Measurements from ENCODE around the gene PLCH1.

DNA sequence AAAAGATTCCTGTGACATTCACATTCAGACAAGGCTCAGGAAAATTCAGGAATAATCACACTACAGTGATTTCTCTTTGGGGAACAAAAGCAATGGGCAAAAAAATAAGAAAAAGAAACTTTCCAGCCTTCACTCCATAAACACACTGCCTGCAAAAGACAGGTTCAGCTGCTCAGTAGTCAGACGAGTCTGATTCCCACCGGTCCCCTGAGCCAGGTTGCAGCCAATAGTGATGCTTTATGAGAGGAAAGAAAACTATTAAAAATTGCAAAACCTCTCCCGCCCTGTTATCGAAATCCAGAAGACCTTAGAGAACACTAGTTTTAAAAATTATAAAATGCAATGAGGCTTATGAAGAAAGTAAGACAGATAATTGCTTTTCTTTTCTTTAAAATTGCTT lies 8.5 kb downstream of the PLCH1 start:
- TF ChIP-seq, protein P1, sequence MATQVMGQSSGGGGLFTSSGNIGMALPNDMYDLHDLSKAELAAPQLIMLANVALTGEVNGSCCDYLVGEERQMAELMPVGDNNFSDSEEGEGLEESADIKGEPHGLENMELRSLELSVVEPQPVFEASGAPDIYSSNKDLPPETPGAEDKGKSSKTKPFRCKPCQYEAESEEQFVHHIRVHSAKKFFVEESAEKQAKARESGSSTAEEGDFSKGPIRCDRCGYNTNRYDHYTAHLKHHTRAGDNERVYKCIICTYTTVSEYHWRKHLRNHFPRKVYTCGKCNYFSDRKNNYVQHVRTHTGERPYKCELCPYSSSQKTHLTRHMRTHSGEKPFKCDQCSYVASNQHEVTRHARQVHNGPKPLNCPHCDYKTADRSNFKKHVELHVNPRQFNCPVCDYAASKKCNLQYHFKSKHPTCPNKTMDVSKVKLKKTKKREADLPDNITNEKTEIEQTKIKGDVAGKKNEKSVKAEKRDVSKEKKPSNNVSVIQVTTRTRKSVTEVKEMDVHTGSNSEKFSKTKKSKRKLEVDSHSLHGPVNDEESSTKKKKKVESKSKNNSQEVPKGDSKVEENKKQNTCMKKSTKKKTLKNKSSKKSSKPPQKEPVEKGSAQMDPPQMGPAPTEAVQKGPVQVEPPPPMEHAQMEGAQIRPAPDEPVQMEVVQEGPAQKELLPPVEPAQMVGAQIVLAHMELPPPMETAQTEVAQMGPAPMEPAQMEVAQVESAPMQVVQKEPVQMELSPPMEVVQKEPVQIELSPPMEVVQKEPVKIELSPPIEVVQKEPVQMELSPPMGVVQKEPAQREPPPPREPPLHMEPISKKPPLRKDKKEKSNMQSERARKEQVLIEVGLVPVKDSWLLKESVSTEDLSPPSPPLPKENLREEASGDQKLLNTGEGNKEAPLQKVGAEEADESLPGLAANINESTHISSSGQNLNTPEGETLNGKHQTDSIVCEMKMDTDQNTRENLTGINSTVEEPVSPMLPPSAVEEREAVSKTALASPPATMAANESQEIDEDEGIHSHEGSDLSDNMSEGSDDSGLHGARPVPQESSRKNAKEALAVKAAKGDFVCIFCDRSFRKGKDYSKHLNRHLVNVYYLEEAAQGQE (tag by site-specific recombination; IDR thresholded peaks at IDR 0.05) = no peak
- TF ChIP-seq, protein P2, sequence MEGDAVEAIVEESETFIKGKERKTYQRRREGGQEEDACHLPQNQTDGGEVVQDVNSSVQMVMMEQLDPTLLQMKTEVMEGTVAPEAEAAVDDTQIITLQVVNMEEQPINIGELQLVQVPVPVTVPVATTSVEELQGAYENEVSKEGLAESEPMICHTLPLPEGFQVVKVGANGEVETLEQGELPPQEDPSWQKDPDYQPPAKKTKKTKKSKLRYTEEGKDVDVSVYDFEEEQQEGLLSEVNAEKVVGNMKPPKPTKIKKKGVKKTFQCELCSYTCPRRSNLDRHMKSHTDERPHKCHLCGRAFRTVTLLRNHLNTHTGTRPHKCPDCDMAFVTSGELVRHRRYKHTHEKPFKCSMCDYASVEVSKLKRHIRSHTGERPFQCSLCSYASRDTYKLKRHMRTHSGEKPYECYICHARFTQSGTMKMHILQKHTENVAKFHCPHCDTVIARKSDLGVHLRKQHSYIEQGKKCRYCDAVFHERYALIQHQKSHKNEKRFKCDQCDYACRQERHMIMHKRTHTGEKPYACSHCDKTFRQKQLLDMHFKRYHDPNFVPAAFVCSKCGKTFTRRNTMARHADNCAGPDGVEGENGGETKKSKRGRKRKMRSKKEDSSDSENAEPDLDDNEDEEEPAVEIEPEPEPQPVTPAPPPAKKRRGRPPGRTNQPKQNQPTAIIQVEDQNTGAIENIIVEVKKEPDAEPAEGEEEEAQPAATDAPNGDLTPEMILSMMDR (tag by site-specific recombination; IDR thresholded peaks at IDR 0.05) = no peak
- TF ChIP-seq ZNF292 (tag by site-specific recombination; IDR thresholded peaks at IDR 0.05; ENCODE audit: borderline replicate concordance, low read depth) = no peak
- no peak for TF ChIP-seq ZNF571 (tag by site-specific recombination; IDR thresholded peaks at IDR 0.05)
- TF ChIP-seq ZNF747 (tag by site-specific recombination; IDR thresholded peaks at IDR 0.05) = no peak
- no peak for TF ChIP-seq ATF2 (tag by site-specific recombination; IDR thresholded peaks at IDR 0.05; ENCODE audit: low read depth)
- TF ChIP-seq GLIS1 (tag by site-specific recombination; IDR thresholded peaks at IDR 0.05) = no peak
- TF ChIP-seq ZEB2 (tag by site-specific recombination; IDR thresholded peaks at IDR 0.05) = no peak
- TF ChIP-seq PRDM6 (tag by site-specific recombination; IDR thresholded peaks at IDR 0.05) = no peak
- no peak for TF ChIP-seq ZNF704 (tag by site-specific recombination; IDR thresholded peaks at IDR 0.05)
